Measurements from ENCODE around the gene APLP2.

Gene APLP2

GRCh38 chr11:130055617-130056016 lies 14.1 kb upstream of the APLP2 start:
- no peak for DNase-seq (ENCODE audit: low read depth in 1 of 2, low spot score in 1 of 2)

GRCh38 chr11:130061017-130061416 lies 8.7 kb upstream of the APLP2 start:
- no peak for DNase-seq (ENCODE audit: low read depth in 1 of 2, low spot score in 1 of 2)

GRCh38 chr11:130062026-130062425 lies 7.7 kb upstream of the APLP2 start:
- no peak for DNase-seq (ENCODE audit: low read depth in 1 of 2, low spot score in 1 of 2)

GRCh38 chr11:130063451-130063850 lies 6.2 kb upstream of the APLP2 start:
- no peak for DNase-seq (ENCODE audit: low read depth in 1 of 2, low spot score in 1 of 2)

- DNase-seq (ENCODE audit: low read depth in 1 of 2, low spot score in 1 of 2): no peak
These were observed 5.1 kb upstream of the APLP2 start for GRCh38 chr11:130064596-130064995.

- DNase-seq (ENCODE audit: low read depth in 1 of 2, low spot score in 1 of 2): no peak
These were observed 3.4 kb upstream of the APLP2 start for GRCh38 chr11:130066338-130066737.

GRCh38 chr11:130068546-130068985 lies 1.1 kb upstream of the APLP2 start:
- no peak for DNase-seq (ENCODE audit: low read depth in 1 of 2, low spot score in 1 of 2)

GRCh38 chr11:130068986-130069658 lies 572 bp upstream of the APLP2 start:
- peak; percentile 33 to 50 for DNase-seq (ENCODE audit: low read depth in 1 of 2, low spot score in 1 of 2)

GRCh38 chr11:130070109-130070845 lies 583 bp downstream of the APLP2 start:
- peak; percentile 2 to 19 for DNase-seq (ENCODE audit: low read depth in 1 of 2, low spot score in 1 of 2)

- DNase-seq (ENCODE audit: low read depth in 1 of 2, low spot score in 1 of 2): no peak
These were observed 1.1 kb downstream of the APLP2 start for GRCh38 chr11:130070846-130071200.

GRCh38 chr11:130071211-130071712 lies 1.6 kb downstream of the APLP2 start:
- DNase-seq (ENCODE audit: low read depth in 1 of 2, low spot score in 1 of 2): no peak

- DNase-seq (ENCODE audit: low read depth in 1 of 2, low spot score in 1 of 2): no peak
These were observed 5.0 kb downstream of the APLP2 start for GRCh38 chr11:130074736-130075135.

- DNase-seq (ENCODE audit: low read depth in 1 of 2, low spot score in 1 of 2): no peak
These were observed 7.2 kb downstream of the APLP2 start for GRCh38 chr11:130076778-130077481.

- no peak for DNase-seq (ENCODE audit: low read depth in 1 of 2, low spot score in 1 of 2)
These were observed 8.0 kb downstream of the APLP2 start for GRCh38 chr11:130077671-130078070.

GRCh38 chr11:130078080-130078479 lies 8.4 kb downstream of the APLP2 start:
- DNase-seq (ENCODE audit: low read depth in 1 of 2, low spot score in 1 of 2): no peak

- no peak for DNase-seq (ENCODE audit: low read depth in 1 of 2, low spot score in 1 of 2)
These were observed 16.1 kb downstream of the APLP2 start for GRCh38 chr11:130085671-130086290.

GRCh38 chr11:130086669-130087068 lies 17.0 kb downstream of the APLP2 start:
- no peak for DNase-seq (ENCODE audit: low read depth in 1 of 2, low spot score in 1 of 2)

GRCh38 chr11:130087294-130087926 lies 17.7 kb downstream of the APLP2 start:
- DNase-seq (ENCODE audit: low read depth in 1 of 2, low spot score in 1 of 2): no peak

- DNase-seq (ENCODE audit: low read depth in 1 of 2, low spot score in 1 of 2): no peak
These were observed 18.5 kb downstream of the APLP2 start for GRCh38 chr11:130088217-130088616.

GRCh38 chr11:130088919-130089673 lies 19.4 kb downstream of the APLP2 start:
- no peak for DNase-seq (ENCODE audit: low read depth in 1 of 2, low spot score in 1 of 2)
